SKM-1 (cell line): ENCODE results near the gene DCUN1D1.

ENCODE experiments used
- DNase-seq: peaks from one replicate; lab custom pipeline; 2025; ENCODE audit not compliant: unreplicated experiment; lab: John Stamatoyannopoulos, UW

DCUN1D1 gene

GRCh38 chr3:182937293-182938051 lies 42.9 kb downstream of the DCUN1D1 start:
- no peak for DNase-seq

GRCh38 chr3:182936918-182937285 lies 43.4 kb downstream of the DCUN1D1 start:
- no peak for DNase-seq

- DNase-seq = no peak
Measured at GRCh38 chr3:182936239-182936917, 44.0 kb downstream of the DCUN1D1 start.

DNA sequence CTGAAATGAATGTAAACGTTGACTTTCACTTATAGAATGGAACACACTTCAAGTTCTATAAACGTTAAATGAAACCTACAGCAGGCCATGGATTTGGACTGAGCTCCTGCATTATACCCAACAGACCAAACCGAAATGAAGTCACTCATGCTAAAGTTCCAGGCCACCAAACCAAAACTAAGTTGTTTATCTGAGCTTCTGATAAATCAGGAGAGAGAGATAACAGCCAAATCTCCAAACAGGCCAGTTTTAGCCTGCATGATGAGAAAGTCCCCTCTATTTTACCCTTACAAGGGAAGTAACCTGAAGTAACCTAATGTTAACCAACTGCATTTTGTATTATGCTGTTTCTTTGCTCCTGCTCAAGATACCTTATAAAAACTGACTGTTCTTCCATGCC lies 44.5 kb downstream of the DCUN1D1 start:
- no peak for DNase-seq

GRCh38 chr3:182925944-182926337 lies 54.4 kb downstream of the DCUN1D1 start:
- no peak for DNase-seq

DNA sequence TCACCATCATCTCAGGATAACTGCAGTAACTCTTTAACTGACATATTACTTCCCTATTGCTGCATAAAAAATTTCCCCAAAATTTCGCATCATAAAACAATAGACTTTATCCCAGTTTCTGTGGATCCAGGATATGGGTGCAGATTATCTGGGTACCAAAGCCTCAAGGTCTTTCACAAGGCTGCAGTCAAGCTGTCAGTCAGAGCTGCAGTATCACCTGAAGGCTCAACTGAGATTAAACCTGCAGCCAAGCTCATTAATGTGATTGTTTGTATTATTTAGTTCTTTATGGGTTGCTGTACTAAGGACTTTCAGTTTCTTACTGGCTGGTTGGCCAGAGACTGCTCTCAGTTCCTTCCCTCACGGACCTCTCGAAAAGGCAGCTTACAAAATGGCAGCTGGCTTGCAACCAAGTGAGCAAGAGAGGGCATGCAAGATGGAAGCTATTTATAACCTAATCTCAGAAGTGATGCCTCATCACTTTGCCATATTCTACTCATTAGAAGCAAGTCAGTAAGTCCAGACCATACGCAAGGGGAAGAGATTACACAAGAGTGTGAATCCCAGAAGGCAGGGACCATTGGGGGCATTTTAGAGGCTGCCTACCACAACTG lies 54.9 kb downstream of the DCUN1D1 start:
- DNase-seq = no peak

- no peak for DNase-seq
Measured at GRCh38 chr3:182921665-182922355, 58.5 kb downstream of the DCUN1D1 start.

- no peak for DNase-seq
Measured at GRCh38 chr3:182920515-182921084, 59.7 kb downstream of the DCUN1D1 start.

DNA sequence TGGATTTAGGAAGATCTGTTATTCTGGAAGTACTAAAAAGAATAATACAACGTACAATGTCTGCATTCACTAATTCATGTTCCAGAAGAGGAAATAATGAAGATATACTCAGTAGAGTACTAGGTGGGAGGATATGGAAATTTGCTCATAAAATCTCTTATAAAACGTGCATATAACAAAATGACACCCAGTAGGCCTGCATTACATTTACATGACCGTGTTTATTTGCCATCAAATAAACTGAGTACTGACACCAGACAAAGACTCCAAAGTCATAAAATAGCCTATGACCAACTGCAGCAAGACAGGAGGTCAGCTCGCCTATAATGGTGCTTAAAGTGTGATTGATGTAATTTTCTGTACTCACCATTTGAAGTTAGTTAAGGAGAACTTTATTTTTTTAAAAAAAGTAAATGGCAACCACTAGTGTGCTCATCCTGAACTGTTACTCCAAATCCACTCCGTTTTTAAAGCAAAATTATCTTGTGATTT lies 60.4 kb downstream of the DCUN1D1 start:
- DNase-seq = no peak

- no peak for DNase-seq
Measured at GRCh38 chr3:182917134-182917533, 63.2 kb downstream of the DCUN1D1 start.

- no peak for DNase-seq
Measured at GRCh38 chr3:182914341-182914740, 66.0 kb downstream of the DCUN1D1 start.

DNA sequence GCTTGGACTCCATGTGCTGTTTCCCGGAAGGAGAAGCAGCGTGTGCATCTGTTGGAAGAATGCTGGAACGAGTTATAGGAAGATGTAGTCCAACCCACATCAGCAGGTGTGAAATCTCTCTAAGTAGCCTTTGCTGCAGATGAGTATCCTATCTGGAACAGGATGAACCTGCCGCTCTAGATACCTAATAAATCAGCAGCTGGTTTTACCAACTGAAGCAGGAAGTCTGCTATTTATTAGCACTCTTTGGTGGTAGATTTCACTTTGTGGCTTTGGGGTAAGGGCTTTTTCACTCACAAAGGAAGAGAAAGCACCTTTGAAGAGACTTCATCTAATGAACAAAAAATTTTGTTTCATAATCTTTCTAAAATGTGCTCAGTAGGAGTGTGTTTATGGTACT lies 66.4 kb downstream of the DCUN1D1 start:
- DNase-seq = no peak

DNA sequence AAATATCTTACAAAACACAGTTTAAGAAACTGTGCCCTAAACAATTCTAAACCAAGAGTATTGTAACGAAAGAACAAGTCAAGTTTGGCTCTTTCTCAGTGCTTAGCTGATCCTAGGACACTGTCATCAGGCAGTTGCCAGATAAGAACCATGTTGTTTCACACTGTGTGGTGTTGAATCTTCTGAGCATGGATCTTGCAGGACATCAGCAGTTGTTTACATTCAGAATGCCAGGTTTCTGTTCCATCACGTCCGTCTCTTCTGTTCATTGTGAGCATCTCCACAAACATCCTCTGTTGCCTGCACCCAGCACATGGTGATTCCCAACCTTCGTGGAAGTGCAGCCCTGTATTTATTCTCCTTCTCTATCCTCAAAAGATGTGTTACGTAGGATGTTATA lies 67.9 kb downstream of the DCUN1D1 start:
- no peak for DNase-seq

GRCh38 chr3:182911782-182912111 lies 68.6 kb downstream of the DCUN1D1 start:
- no peak for DNase-seq

- no peak for DNase-seq
Measured at GRCh38 chr3:182910936-182911781, 69.2 kb downstream of the DCUN1D1 start.

DNA sequence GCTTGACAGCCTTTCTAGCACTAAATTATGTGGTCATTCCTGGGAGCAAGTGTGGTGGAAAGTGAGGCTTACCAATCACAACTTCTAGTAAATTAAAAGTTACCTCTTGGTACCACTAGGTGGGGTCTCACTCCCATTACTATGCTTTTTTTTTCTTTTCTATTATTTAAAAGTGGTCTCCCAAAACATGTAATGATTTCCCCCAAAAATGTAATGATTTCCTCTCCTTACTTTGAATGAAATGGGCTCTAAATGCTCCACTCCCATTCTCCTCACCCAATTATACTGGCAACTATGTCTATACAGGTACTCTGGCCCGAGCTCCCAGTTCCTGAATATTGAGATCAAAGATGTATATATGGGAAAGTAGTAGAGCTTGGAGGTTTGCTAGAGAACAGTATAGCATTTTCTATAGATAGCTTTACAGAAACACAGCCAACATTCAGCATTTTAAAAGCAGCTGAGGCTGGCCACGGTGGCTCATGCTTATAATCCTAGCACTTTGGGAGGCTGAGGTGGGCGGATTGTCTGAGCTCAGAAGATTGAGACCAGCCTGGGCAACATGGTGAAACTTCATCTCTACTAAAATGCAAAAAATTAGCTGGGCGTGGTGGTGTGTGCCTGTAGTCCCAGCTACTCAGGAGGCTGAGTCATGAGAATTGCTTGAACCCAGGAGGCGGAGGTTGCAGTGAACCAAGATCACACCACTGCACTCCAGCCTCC lies 70.9 kb downstream of the DCUN1D1 start:
- peak; percentile 23 for DNase-seq

- no peak for DNase-seq
Measured at GRCh38 chr3:182908471-182908870, 71.9 kb downstream of the DCUN1D1 start.

DNA sequence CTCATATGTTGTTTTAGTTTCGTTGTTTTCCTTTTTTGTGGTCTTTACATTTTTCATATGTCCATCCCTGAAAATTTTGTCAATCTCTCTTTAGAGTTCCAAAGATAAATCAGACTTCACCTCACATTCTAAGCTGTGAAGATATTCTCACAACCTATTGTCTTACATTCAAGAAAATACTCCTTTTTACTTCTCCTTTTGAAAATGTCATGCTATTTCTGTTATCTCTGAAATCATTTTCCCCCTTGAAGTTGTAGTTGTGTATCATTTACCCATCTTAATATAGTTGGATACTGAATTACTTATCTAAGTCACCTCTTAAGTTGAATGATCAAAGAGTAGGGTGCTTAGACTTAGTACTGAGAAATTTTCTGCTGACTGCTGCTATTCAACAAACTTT lies 74.3 kb downstream of the DCUN1D1 start:
- DNase-seq = no peak

DNA sequence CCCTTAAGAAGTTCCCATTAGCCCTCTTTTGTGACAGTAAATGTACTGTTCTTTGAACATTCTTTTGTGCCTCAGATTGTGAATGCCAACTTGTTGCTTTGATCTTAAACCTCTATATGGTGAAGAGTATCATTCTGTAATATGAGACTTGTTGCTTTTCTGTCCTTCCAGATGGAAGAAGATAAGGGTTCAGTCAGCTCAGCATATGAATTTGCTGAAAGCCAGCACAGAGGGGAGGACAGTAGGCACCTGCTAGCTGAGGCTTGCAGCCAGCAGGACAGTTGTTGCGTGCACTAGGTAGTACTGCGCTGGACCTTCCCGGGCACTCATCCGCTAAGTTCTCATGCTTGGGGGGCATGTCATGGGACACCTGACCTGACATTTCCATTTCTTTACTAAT lies 74.7 kb downstream of the DCUN1D1 start:
- no peak for DNase-seq

GRCh38 chr3:182904164-182904563 lies 76.2 kb downstream of the DCUN1D1 start:
- DNase-seq = no peak
